Hepatic stellate cell (primary cell): Measurements from ENCODE around the gene SUMO2.
"Not testable (repeated sequence)": the region's sequence is repeated elsewhere in the genome, so short reads cannot be mapped to it uniquely, and the experiment has no call there.

Experiments
- DNase-seq: peaks from one replicate; pipeline ENCODE4 v3.0.0; 2011; ENCODE audit warnings: low spot score

The SUMO2 gene

DNA sequence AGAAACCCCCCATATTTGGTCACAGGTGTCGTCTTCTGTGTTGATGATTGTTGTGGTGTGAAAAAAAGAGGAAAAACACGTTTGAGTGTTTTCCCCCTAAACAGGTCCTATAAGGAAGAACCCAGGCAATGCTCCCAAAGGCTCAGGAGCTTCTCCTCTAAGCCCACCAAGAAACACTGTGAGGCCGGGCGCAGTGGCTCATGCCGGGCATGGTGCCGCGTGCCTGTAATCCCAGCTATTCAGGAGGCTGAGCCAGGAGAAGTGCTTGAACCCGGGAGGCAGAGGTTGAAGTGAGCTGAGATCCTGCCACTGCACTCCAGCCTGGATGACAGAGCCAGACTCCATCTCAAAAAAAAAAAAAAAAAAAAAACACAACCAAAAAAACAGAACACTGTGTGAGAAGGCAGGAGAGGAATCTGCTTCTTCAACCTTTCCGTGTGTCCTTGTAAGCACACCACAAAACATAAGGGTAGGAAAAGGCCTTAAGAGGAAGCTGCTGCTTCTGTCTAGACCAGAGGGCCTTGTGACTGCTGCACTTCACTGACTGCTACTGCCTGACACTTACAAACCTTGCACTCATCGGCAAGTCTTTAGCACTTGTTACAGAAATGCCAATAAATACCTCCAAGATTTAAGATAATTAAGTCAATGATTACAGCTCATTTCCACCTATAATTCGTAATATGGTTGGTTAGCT, 37.8 kb downstream of the SUMO2 start:
- no peak for DNase-seq

DNA sequence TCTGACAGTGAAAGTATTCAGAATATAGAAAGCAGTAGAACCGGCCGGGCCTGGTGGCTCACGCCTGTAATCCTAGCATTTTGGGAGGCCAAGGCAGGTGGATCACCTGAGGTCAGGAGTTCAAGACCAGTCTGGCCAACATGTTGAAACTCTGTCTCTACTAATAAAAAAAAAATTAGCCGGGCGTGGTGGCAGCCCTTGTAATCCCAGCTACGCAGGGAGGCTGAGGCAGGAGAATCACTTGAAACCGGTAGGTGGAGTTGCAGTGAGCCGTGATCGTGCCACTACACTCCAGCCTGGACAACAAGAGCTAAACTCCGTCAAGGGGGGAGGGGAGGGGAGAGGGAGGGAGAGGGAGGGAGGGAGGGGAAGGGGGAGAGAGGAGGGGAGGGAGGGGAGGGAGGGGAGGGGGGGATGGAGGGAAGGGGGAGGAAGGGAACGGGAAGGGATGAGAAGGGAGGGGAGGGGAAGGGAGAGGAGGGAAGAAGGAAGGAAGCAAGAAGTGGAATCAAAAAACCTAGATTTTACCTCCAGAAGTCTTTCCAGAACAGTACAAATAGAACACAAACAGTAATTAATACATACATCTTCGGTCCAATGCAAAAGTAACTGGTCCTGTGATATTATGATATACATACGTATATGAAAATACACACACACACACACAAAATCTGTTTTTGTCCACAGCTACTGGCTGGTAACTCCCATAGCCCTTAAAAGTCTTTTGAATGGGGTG, 40.4 kb downstream of the SUMO2 start:
- DNase-seq: no peak

DNA sequence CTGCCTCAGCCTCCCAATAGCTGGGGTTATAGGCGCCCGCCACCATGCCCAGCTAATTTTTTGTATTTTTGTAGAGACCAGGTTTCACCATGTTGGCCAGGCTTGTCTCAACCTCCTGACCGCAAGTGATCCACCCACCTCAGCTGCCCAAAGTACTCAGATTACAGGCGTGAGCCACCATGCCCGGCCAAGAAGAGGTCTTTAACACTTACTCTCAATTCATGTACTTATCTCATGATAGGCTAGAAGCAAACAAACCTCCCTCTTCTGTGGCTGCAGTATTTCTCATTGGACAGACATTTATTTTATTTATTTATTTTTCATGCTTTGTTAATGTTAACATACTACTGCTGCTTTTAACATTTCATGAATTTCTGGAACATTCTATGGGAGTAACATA, 44.2 kb downstream of the SUMO2 start:
- DNase-seq: no peak

DNA sequence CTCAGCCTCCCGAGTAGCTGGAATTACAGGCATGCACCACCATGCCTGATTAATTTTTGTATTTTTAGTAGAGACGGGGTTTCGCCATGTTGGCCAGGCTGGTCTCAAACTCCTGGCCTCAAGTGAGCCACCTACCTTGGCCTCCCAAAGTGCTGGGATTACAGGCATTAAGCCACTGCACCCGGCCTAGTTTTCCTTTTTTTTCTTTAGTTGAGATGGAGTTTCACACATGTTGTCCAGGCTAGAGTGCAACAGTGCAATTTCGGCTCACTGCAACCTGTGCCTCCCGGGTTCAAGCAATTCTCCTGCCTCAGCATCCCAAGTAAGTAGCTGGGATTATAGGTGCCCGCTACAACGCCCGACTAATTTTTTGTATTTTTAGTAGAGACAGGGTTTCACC, 45.0 kb downstream of the SUMO2 start:
- not testable (repeated sequence) for DNase-seq

DNA sequence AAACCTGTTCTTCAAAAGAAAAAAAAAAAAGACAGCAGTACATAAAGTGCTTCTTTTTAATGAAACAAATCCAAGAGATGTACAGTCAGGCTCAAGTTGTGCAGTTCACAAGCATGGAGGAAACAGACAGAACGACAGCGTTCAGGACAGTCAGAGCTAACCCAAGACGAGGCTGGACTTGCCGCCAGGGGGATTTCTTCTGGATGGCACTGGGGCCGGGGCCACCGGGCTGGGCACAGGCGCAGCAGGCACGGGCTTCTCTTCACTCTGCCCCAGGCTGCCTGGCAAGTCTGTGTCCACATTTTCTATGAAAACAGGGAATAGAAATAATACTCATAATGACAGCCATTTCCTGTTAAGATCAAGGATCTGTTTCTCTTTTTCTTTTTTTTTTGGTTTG, 46.8 kb downstream of the SUMO2 start:
- DNase-seq: no peak

DNA sequence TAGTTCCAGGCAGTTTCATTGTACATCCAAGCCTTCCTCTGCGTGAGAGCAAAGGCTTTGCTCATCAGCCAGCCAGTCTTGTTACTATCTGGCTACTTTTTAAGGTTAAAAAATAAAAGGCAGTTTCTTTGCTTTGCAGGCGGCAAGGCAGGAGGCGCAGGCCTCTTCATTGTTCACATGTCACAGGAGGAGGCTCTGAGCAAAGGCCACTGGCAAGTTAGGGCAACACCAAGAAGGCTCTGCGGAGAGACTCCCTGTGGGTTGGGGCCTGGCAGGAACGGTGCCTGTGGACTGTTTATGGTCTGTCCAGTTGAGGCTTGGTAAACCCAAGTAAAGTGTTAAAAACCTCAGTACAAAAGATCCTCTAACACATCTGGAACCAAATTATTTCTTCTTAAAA, 47.3 kb downstream of the SUMO2 start:
- no peak for DNase-seq

DNA sequence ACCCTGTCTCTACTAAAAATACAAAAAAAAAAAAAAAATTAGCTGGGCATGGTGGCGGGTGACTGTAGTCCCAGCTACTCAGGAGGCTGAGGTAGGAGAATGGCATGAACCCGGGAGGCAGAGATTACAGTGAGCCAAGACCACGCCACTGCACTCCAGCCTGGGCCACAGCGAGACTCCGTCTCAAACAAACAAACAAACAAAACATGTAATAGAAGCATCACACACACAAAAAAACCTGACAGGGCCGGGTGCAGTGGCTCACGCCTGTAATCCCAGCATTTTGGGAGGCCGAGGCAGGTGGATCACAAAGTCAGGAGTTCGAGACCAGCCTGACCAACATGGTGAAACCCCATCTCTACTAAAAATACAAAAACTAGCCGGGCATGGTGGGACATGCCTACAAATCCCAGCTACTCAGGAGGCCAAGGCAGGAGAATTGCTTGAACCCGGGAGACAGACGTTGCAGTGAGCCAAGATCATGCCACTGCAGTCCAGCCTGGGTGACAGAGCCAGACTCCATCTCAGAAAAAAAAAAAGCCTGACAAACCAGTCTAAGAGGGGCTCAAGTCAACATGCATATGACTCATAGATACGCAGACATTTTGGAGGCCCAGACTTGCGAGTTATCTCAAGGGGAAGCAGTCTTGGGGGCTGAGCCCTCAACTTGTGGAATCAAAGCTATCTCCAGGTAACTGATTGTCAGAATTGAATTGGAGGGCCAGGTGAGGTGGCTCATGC, 49.0 kb downstream of the SUMO2 start:
- not testable (repeated sequence) for DNase-seq

DNA sequence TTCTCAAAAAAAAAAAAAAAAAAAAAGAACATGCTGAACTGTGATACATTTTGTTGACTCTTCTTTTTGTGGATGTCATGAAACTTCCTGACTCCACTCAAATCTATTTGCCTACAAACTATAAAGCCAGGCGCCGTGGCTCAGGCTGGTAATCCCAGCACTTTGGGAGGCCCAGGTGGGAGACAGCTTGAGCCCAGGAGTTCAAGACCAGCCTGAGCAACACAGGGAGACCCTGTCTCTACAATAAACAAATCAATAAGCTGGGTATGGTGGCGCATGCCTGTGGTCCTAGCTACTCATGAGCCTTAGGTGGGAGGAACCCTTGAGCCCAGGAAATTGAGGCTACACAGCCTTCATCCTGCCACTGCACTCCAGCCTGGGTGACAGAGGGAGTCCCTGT, 49.8 kb downstream of the SUMO2 start:
- no peak for DNase-seq

DNA sequence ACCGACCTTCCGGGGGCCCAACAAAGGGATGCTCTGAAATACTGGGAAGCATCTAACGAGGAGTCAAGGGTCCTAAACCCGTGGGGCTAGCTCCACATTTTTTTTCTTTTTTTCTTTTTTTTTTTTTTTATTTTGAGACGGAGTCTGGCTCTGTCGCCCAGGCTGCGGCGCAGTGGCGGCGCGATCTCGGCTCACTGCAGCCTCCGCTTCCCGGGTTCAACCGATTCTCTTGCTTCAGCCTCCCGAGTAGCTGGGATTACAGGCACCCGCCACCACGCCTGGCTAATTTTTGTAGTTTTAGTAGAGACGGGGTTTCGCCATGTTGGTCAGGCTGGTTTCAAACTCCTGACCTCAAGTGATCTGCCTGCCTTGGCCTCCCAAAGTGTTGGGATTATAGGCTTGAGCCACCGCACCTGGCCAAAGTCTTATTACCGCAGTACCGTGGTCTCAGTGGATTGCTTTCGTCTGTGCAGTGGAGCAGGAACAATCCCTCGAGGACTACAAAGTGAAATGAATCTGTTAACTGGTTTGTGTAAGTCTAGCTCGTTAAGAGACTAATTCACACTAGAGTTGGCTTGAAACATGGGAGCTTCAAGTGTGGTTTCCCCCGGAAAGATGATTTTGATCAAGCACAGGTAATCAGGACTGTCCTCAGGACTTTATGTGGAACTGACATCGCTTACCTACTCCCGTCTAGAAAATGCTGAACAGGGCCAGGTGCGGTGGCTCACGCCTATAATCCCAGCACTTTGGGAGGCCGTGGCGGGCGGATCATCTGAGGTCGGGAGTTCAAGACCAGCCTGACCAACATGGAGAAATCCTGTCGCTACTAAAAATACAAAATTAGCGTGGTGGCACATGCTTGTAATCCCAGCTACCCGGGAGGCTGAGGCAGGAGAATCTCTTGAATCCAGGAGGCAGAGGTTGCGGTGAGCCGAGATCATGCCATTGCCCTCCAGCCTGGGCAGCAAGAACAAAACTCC, 50.5 kb downstream of the SUMO2 start:
- DNase-seq: not testable (repeated sequence)

DNA sequence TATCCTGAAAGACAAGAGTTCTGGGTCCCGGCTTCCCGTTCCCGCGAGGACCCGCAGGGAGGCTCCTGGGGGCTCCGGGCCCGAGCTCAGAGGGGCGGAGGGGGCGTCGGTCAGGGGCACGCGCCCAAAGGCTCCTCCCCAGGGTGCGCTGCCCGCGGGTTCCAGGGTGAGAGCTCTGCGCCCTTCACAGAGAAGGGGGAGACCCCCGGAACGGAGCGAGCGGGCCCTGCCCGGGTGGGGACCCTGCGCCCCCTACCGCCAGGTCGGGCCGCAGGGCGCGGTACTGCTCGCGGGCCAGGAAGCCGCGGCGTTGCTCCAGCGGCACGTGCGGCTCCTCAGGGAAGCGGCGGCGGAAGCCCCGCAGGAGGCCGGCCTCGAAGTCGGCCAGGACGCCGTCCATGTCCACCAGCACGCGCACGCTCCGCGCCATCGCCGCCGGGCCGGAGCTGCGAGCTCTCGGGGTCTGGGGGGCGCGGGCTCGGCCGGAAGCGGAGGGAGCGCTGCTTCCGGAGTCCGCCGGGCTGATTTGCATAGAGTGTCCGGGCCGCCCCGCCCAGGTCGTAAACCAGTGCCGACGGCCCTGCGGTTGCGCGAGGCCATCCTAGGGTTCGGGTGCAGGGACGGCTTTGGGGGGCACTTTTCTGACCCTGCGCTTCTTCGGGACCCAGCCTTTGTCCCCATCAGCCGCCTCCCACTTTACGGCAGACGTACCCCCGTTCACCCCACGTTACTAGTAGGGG, 51.3 kb downstream of the SUMO2 start, which contains the start of gene NT5C:
TSS of gene NT5C (minus strand) at position 465 of the 740 bp plus-strand sequence. CDS start at position 430, 35 bp downstream.
- peak; percentile 85 for DNase-seq

DNA sequence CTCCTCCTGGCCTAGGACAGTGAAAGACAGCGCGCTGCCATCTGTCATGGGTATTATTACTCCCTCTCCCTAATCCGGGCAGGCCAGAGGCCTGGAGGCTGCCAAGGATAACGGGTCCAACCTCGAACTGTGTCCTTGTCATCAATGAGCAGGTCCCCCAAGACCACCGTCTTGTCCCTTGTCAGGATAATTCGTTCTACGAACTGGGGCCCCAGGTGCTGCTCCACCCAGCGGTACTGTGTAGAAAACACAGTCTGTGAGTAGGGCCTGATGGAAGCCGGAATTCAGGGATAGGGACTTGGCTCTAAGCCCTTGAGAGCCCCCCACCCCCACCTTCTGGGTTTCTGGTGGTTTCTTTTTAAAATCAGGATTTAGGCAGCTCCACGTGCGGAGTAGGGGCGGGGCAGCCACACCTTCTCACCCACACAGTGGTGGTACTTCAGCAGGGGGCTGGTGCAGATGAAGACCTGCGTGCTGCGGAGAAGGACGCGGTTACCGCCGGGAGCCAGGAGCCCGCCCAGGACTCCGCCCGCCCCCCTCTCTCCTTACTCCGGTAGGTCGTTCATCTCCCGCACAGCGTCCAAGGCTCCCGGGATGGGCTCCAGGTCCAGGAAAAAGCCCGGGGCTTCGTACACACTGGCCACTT, 52.0 kb downstream of the SUMO2 start:
- peak; percentile 75 for DNase-seq

DNA sequence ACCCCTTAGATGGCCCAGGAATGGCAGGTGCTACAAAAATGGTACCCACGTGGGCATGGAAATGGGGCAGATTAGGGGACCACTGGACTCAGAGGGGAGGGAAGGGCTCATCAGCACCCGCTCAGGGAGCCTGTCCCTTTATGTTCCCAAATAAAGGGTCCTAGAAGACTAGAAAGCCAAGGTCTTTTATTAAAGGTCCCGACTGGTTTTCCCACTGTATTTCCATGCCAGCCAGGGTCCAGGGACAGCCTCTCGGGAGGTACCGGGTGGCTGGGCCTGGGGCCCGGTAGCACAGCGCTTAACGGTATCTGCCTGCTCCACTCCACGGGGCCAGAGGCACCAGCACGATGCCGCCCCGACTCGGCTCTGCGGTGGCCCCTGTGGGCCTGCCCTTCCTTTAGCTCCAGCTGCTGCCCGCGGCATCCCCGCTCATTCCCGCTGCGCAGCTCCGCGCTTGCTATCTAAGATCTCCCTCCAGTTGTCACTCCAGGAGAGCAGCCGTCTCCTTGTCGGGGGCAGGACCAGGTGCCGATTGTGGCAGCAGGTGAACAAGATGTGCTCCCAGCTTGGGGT, 52.6 kb downstream of the SUMO2 start:
- no peak for DNase-seq

DNA sequence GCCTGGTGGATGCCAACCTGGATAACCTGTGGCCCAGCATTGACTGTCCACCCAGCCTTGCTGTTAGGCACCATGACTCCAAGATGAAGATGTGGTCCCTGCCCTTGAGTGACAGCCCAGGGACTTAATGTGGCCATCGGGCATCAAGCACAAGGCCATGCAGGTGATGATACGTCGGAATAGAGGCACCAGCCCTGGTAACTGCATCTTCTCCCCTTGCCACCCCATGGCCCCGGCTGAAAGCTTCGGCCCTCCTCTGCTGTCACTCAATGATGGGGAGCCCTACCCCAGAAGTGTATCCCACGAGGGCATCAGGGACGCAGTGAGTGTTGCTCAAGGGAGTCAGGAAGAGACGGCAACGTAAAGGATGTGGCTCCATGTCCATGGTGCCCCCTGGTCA, 53.2 kb downstream of the SUMO2 start:
- DNase-seq: no peak

DNA sequence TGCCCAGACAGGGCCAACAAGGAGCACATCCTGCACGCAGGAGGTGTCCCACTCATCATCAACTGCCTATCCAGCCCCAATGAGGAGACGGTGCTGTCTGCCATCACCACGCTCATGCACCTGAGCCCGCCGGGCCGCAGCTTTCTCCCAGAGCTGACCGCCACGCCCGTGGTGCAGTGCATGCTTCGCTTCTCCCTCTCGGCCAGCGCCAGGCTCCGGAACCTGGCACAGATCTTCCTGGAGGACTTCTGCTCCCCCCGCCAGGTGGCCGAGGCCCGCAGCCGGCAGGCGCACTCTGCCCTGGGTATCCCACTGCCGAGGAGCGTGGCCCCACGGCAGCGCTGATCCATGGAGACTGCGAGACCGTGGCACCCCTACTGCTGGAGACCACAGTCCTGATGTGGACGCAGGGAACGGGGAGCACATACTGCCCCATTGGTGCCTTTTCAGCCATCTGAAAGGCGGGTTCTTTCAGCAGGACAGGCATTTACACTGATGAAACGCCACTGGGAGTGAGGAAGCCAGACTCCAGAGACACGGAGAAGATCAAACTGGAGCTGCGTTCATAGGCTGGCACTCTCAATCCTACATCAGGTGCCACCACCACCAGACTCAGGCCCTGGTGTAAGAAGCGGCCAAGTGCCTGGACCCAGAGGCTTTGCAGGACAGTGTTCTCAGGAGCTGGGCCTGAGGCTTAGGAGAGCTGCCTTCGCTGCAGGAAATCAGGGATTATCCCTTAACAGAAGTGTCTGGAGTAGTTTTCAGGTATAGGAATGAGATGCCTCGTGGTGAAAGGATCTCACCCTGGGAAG, 53.9 kb downstream of the SUMO2 start:
- DNase-seq: no peak

DNA sequence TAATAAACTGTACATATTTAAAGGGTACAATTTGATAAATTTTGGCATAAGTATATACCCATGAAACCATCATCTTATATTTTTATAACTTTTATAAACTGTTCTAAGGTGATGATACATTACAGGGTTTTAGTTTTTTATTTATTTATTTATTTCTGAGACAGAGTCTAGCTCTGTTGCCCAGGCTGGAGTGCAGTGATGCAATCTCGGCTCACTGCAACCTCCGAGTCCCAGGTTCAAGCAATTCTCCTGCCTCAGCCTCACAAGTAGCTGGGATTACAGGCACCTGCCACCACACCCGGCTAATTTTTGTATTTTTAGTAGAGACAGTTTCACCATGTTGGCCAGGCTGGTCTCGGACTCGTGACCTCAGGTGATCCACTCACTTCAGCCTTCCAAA, 54.8 kb downstream of the SUMO2 start:
- not testable (repeated sequence) for DNase-seq

DNA sequence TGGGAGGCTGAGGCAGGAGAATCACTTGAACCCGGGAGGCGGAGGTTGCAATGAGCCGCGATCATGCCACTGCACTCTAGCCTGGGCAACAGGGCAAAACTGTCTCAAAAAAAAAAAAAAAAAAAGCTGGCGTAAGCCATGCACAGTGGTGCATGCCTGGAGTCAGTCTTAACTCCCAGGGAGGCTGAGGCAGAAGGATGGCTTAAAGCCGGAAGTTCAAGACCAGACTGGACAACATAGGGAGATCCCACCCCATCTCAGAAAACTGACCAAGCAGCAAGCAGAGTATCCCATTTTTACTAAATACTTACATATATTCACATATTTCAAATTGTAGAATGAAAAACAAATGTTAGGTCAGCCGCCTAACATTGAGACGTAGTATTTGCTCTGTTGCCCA, 55.8 kb downstream of the SUMO2 start:
- DNase-seq: no peak

DNA sequence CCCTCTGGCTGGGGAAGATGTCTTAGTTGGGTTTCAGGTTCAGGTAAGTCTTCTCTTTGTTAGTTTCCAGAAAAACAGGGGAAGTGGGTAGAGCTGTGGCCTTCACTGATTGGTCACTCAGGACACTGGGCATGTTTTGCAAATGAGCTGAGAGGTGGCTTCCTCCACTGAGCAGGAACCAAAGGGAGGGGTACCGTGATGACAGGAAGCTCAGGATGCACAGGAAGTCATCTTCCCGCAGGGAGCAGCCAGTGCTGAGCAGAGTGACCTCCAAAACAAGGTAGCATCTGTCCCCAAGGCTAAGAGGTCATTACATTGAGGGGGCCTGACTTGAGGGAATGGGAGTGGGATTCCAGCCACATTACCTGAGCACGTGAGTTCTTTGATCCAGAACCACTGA, 56.8 kb downstream of the SUMO2 start:
- DNase-seq: no peak

DNA sequence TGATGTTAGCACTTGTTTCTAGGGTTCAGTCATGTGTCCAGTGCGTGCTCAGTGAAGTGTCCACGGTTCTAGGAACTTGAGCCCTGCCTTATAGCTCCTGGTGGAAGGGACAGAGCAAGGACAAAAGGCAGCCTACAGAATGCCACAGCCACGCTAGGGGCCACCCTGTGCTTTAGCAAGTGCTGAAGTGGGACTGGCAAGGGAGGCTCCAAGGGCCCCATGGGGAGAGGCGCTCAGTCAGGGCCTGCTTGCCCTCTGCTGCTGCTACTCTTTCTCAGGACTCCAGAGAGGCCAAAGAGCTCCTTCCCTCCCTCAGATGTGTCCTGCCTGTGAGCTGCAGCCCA, 58.0 kb downstream of the SUMO2 start:
- no peak for DNase-seq

DNA sequence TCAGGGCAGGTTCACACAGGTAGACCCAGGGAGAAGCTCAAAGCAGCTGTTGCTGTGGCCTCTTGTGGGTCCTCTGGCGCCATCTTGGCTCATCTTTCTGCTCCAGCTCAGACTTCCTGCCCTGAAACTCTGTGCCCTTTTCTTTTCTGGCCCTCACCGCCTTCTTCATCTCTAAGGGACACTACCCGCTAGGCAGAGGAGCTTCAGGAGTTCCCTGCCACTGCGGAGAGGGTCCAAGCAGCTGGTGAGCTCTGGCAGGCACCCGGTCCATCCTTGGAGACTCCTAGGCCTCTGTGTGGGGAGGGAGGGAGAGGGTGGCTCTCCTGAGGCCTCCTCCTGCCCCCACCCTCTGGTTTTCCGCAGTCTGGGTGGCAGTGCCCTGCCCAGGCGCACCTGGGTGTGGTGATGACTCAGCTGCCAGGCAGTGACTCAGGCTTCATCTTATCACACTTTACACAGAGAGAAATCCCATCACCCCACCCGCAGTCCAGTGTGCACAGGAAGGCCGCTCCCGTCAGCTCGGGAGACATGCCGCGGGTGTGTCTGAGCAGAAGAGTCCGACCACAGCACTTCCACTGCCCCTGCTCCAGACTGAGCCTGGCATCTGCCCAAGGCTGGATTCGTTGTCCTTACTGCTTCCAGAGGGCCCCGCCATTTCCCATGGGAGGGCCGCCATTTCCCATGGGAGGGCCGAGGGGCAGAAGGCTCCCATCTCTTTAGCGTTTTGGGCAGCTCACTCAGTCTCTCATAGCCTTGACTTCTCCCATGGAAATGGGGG, 58.5 kb downstream of the SUMO2 start:
- DNase-seq: peak; percentile 9
